ENCODE measurements around the gene AUNIP.

Gene AUNIP

DNA sequence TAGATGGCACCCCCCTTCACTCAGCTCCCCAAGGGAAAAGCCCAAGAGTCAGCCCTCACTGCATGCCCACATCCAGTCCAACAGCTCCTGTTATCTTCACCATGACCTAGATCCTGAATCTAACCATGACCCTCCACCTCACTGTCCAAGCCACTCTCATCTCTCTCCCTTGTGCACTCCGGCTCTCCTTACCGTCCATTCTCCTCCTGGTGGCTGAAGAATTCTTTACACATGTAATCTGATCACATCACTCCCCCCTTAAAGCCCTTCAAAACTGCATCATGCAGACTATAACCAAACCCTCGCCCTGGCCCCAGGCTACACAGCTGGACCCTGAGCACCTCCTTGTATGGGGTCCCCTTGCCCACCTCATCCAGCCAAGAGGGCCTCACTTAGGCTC is 30.2 kb upstream of the AUNIP start:
- TF ChIP-seq RAD21 (IDR thresholded peaks at IDR 0.05; ENCODE audit: low read depth) (peak; percentile 42), NFIC (IDR thresholded peaks at IDR 0.05) (no peak), CEBPB (IDR thresholded peaks at IDR 0.05) (no peak)

DNA sequence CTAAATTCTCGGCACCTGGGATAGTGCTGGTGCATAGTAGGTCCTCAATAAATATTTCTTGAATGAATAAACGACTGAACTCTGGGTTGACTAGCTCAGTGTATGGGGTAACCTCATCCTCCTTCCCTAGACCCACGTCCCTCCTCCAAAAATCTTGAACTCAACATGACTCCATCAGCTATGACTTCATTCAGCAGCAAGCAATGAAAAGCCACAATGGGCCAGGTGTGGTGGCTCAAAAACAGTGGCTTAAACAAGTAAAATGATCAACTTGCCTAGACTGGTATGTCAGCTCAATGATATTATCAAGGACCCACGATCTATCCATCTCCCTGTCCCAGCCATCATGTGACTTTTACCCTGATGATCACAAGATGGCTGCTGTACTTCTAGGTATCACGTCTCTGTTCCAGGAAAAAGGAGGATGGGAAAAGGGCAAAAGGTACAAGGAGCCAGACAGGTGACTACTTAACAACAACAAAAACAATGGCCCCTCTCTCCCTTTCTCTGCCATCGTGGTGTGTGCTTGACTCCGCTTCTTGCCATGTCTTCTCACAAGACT is 29.2 kb upstream of the AUNIP start:
- TF ChIP-seq TAF1 (IDR thresholded peaks at IDR 0.05; ENCODE audit: low read depth) (no peak), YY1 (IDR thresholded peaks at IDR 0.05; ENCODE audit: low read depth) (no peak)
- TF ChIP-seq, protein P1, sequence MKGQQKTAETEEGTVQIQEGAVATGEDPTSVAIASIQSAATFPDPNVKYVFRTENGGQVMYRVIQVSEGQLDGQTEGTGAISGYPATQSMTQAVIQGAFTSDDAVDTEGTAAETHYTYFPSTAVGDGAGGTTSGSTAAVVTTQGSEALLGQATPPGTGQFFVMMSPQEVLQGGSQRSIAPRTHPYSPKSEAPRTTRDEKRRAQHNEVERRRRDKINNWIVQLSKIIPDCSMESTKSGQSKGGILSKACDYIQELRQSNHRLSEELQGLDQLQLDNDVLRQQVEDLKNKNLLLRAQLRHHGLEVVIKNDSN (IDR thresholded peaks at IDR 0.05) = no peak
- TF ChIP-seq, protein P2, sequence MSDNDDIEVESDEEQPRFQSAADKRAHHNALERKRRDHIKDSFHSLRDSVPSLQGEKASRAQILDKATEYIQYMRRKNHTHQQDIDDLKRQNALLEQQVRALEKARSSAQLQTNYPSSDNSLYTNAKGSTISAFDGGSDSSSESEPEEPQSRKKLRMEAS (IDR thresholded peaks at IDR 0.05) = no peak

DNA sequence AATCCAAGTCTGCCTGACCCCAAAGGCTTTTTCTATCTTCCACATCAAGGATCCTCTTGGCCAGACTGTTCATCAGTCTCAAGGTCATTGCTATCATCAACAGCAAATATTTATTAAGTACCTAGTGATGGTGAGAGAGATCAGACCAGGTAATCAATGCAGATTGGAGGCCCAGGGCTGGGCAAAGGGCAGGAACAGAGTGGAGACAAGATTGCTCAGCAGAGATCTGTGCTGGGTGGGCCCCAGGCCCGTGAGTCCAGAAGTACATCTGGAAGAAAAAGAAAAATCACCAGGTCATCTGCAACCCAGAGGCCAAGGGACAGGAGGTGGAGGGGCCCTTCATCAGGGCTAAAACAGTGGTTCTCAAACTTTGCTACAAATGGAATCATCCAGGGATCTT is 26.3 kb upstream of the AUNIP start:
- TF ChIP-seq EGR1 (IDR thresholded peaks at IDR 0.05) (no peak), TCF12 (IDR thresholded peaks at IDR 0.05; ENCODE audit: low read depth) (no peak)

DNA sequence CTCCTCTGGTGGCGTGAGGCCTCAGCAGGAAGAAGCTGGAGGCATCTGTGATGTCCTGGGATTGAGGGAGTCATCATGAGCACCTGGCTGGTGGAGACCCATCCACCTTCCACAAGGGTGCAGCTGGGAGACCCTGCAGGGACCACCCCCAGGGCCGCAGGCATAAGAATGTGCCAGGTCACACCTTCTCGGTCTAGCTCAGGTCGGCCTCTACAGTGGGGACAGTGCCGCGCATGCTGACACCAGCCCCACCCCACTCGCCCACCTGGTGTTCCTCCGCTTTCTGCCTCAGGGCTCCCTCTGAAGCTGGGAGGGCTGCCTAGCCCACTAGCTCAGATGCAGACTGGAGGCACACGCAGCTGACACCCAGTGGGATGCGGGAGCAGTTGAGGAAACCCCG is 22.0 kb upstream of the AUNIP start:
- no peak for TF ChIP-seq CREB1 (IDR thresholded peaks at IDR 0.05; ENCODE audit: low read depth)

DNA sequence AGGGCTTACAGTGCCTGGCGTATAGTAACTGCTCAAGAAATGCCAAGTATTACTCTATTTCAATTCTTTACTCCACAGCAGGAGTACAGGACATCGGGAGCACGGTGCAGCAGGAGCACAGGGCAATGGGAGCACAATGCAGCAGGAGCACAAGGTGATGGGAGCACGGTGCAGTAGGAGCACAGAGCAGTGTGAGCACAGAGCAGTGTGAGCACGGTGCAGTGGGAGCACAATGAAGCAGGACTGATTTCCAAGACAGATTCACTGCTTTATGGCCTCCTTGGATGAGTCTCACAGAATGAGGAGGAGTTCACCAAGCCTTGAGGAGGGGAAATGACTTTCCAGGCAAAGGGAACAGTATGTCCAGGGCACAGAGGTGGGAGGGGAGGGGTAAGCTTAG is 21.3 kb upstream of the AUNIP start:
- no peak for TF ChIP-seq FOXM1 (IDR thresholded peaks at IDR 0.05; ENCODE audit: borderline replicate concordance, low read depth)
- TF ChIP-seq, protein P3, sequence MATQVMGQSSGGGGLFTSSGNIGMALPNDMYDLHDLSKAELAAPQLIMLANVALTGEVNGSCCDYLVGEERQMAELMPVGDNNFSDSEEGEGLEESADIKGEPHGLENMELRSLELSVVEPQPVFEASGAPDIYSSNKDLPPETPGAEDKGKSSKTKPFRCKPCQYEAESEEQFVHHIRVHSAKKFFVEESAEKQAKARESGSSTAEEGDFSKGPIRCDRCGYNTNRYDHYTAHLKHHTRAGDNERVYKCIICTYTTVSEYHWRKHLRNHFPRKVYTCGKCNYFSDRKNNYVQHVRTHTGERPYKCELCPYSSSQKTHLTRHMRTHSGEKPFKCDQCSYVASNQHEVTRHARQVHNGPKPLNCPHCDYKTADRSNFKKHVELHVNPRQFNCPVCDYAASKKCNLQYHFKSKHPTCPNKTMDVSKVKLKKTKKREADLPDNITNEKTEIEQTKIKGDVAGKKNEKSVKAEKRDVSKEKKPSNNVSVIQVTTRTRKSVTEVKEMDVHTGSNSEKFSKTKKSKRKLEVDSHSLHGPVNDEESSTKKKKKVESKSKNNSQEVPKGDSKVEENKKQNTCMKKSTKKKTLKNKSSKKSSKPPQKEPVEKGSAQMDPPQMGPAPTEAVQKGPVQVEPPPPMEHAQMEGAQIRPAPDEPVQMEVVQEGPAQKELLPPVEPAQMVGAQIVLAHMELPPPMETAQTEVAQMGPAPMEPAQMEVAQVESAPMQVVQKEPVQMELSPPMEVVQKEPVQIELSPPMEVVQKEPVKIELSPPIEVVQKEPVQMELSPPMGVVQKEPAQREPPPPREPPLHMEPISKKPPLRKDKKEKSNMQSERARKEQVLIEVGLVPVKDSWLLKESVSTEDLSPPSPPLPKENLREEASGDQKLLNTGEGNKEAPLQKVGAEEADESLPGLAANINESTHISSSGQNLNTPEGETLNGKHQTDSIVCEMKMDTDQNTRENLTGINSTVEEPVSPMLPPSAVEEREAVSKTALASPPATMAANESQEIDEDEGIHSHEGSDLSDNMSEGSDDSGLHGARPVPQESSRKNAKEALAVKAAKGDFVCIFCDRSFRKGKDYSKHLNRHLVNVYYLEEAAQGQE (IDR thresholded peaks at IDR 0.05; ENCODE audit: low read depth) = no peak
- no peak for TF ChIP-seq RAD21 (IDR thresholded peaks at IDR 0.05; ENCODE audit: low read depth)
- no peak for TF ChIP-seq TEAD4 (IDR thresholded peaks at IDR 0.05)
- TF ChIP-seq EP300 (IDR thresholded peaks at IDR 0.05; ENCODE audit: borderline replicate concordance) = no peak
- no peak for TF ChIP-seq EGR1 (IDR thresholded peaks at IDR 0.05)
- TF ChIP-seq CEBPB (IDR thresholded peaks at IDR 0.05) = no peak
- no peak for TF ChIP-seq TCF12 (IDR thresholded peaks at IDR 0.05; ENCODE audit: low read depth)
- TF ChIP-seq CREB1 (IDR thresholded peaks at IDR 0.05; ENCODE audit: low read depth) = no peak
- TF ChIP-seq, protein P1 (IDR thresholded peaks at IDR 0.05) = no peak
- TF ChIP-seq NFIC (IDR thresholded peaks at IDR 0.05) = no peak
- no peak for TF ChIP-seq YY1 (IDR thresholded peaks at IDR 0.05; ENCODE audit: low read depth)
- TF ChIP-seq ZBTB7A (IDR thresholded peaks at IDR 0.05; ENCODE audit: low read depth) = no peak
- TF ChIP-seq, protein P2 (IDR thresholded peaks at IDR 0.05) = no peak

DNA sequence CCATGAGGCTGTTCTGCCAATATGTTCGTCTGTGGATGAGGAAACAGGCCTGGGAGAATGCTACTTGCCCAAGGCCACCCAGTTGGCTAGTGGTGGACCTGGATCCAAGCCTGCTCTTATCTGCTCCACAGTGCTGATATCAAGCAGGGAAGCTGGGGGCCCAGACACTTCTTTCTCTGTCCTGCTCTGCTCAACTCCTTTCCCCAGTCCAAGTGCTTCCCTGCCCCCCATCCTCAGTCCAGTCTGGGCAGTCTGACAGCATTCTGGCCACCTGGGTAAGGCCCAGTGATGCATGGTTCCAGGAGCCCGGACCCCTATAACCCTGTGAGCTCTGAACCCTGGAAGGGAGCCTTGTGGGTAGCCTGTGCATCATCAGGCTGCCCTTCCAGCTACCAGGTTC is 20.4 kb upstream of the AUNIP start:
- TF ChIP-seq EGR1 (IDR thresholded peaks at IDR 0.05) (no peak), RAD21 (IDR thresholded peaks at IDR 0.05; ENCODE audit: low read depth) (no peak), FOXM1 (IDR thresholded peaks at IDR 0.05; ENCODE audit: borderline replicate concordance, low read depth) (peak; percentile 46; the same call in 1 of the 2 replicates), ZBTB7A (IDR thresholded peaks at IDR 0.05; ENCODE audit: low read depth) (no peak), TCF12 (IDR thresholded peaks at IDR 0.05; ENCODE audit: low read depth) (peak; percentile 73), YY1 (IDR thresholded peaks at IDR 0.05; ENCODE audit: low read depth) (no peak), CEBPB (IDR thresholded peaks at IDR 0.05) (no peak), EP300 (IDR thresholded peaks at IDR 0.05; ENCODE audit: borderline replicate concordance) (peak; percentile 63; the same call in 1 of the 2 replicates), CREB1 (IDR thresholded peaks at IDR 0.05; ENCODE audit: low read depth) (no peak), TEAD4 (IDR thresholded peaks at IDR 0.05) (peak; percentile 77), NFIC (IDR thresholded peaks at IDR 0.05) (no peak; the same call in 1 of the 2 replicates), TAF1 (IDR thresholded peaks at IDR 0.05; ENCODE audit: low read depth) (no peak)
- TF ChIP-seq, protein P2 (IDR thresholded peaks at IDR 0.05) = no peak
- TF ChIP-seq, protein P3 (IDR thresholded peaks at IDR 0.05; ENCODE audit: low read depth) = no peak
- TF ChIP-seq, protein P1 (IDR thresholded peaks at IDR 0.05) = no peak
